ENCODE data around the gene DSTN.

The DSTN gene

DNA sequence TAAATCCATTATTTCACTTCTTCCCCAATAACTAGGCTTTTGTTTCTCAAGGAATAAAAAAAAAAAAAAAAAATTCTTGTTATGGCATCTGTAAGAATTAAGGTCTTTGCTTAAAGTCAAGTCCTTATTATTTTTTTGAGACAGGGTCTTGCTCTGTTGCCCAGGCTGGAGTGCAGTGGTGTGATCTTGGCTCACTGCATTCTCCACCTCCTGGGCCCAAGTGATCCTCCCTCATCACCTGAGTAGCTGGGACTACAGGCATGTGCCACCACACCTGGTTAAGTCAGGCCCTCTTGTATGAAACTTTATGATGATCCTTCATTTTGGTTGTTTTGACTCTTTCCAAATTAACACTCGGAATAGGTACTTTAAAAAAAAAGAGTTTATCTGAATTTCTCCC is 17.3 kb downstream of the DSTN start:
- H3K4me3 ChIP-seq (replicated peaks in 1 of 2; ENCODE audit: low read depth in 2 of 2, low read length in 2 of 2): no peak overlapping the region
- DNase-seq (ENCODE audit: low read depth in 2 of 2): no peak
- TF ChIP-seq, protein P1, sequence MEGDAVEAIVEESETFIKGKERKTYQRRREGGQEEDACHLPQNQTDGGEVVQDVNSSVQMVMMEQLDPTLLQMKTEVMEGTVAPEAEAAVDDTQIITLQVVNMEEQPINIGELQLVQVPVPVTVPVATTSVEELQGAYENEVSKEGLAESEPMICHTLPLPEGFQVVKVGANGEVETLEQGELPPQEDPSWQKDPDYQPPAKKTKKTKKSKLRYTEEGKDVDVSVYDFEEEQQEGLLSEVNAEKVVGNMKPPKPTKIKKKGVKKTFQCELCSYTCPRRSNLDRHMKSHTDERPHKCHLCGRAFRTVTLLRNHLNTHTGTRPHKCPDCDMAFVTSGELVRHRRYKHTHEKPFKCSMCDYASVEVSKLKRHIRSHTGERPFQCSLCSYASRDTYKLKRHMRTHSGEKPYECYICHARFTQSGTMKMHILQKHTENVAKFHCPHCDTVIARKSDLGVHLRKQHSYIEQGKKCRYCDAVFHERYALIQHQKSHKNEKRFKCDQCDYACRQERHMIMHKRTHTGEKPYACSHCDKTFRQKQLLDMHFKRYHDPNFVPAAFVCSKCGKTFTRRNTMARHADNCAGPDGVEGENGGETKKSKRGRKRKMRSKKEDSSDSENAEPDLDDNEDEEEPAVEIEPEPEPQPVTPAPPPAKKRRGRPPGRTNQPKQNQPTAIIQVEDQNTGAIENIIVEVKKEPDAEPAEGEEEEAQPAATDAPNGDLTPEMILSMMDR (IDR thresholded peaks at IDR 0.05; ENCODE audit: low read depth, low read length): no peak

DNA sequence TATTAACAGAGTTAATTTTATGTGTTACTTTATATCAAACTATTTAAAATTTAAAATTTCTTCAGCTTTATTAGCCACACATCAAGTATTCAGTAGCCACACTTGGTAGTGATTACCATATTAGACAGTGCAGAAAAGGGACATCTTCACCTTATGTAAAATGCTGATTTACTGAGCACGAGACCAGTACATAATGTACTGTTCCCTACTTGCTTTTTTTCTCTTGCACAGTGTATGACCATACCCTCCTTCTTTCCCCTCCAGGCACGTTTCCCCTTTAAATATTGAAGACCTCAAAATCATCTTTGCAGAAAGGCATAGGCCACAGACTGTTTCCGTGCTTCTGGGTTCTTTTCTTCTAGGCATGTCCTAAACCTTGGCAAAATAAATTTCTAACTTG is 17.9 kb downstream of the DSTN start:
- DNase-seq (ENCODE audit: low read depth in 2 of 2): no peak
- no peak overlapping the region for H3K4me3 ChIP-seq (replicated peaks in 1 of 2; ENCODE audit: low read depth in 2 of 2, low read length in 2 of 2)
- TF ChIP-seq, protein P1 (IDR thresholded peaks at IDR 0.05; ENCODE audit: low read depth, low read length): no peak

DNA sequence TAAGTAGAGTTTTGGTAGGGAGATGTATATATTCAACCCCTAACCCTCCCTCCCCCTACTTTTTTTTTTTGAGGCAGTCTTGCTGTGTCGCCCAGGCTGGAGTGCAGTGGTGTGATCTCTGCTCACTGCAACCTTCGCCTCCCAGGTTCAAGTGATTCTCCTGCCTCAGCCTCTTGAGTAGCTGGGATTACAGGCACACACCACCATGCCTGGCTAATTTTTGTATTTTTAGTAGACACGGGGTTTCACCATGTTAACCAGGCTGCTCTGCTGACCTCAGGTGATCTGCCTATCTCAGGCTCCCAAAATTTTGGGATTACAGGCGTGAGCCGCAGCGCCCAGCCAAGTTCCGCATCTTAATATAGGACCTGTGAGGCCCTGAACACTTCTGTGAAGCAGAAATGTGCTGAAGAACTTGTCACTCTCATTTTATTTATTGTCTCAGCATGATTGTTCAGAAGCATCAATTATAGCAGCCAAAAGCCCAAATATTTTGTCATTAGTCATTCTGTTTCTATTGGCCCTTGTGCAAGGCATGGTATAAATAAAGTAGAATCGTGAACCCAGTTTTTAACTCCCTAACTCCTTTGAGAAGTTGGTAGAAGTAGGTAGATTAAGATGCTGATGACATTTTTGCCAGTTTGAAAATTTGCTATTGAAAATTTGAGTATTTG is 19.4 kb downstream of the DSTN start:
- TF ChIP-seq, protein P1 (IDR thresholded peaks at IDR 0.05; ENCODE audit: low read depth, low read length): no peak
- DNase-seq (ENCODE audit: low read depth in 2 of 2): peak in 1 of 2 donors; percentile 46
- no peak overlapping the region for H3K4me3 ChIP-seq (replicated peaks in 1 of 2; ENCODE audit: low read depth in 2 of 2, low read length in 2 of 2)

DNA sequence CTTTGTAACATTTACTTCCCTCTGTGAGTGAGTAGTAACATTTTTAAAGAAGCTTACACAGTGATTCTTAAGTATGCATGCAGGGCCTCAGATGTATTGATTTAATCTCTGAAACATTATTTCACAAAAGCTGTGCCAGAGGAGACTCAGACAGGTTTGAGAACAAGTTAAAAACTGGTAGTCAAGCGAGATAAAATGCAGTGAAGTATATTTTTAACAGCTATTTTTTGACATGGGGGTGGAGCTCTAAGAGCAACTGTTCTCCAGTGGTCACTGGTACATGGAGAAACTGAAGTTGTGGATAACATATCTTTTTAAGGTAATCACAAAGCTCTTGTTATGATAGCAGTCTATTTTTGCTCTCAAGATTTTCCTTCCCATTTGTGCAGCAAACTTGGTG is 20.4 kb downstream of the DSTN start:
- TF ChIP-seq, protein P1 (IDR thresholded peaks at IDR 0.05; ENCODE audit: low read depth, low read length): no peak
- DNase-seq (ENCODE audit: low read depth in 2 of 2): no peak

DNA sequence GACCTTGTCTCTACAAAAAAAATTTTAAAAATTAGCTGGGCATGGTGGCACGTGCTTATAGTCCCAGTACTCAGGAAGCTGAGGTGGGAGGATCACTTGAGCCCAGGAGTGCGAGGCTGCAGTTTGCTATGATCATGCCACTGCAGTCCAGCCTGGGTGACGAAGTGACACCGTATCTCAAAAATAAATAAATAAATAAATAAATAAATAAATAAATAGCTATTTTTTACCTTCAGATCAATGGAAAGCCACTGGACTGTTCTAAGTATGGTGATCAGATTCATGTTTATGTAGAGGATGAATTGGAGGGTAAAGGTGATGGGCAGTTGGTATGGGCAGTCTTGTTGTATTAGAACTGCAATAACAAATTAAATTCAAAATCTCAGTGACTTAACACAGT is 24.0 kb downstream of the DSTN start:
- no peak overlapping the region for H3K4me3 ChIP-seq (replicated peaks in 1 of 2; ENCODE audit: low read depth in 2 of 2, low read length in 2 of 2)
- TF ChIP-seq, protein P1 (IDR thresholded peaks at IDR 0.05; ENCODE audit: low read depth, low read length): no peak
- no peak for DNase-seq (ENCODE audit: low read depth in 2 of 2)

More for the DNA sequence above, 20.4 kb downstream of the DSTN start:
- H3K4me3 ChIP-seq (replicated peaks in 1 of 2; ENCODE audit: low read depth in 2 of 2, low read length in 2 of 2): no peak overlapping the region

DNA sequence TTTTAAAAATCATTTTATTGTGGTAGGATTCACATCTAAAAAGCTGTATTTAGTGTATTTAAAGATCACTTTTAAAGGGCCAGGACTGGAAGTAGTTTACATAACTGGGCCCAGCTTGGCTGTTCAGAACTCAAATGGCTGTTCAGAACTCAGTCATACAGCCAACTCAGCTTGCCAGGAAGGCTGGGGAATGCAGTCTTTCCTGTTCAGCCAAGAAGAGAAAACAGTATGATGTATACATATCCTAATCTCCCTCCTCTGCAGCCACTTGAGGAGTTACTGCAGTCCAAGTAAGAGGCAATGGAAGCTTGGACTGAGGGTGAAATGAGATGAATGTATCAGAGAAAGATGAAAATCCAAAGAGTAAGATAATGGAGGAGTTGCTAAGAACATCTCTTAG is 24.6 kb downstream of the DSTN start:
- DNase-seq (ENCODE audit: low read depth in 2 of 2): peak; percentile 67 to 88
- TF ChIP-seq, protein P1 (IDR thresholded peaks at IDR 0.05; ENCODE audit: low read depth, low read length): no peak

DNA sequence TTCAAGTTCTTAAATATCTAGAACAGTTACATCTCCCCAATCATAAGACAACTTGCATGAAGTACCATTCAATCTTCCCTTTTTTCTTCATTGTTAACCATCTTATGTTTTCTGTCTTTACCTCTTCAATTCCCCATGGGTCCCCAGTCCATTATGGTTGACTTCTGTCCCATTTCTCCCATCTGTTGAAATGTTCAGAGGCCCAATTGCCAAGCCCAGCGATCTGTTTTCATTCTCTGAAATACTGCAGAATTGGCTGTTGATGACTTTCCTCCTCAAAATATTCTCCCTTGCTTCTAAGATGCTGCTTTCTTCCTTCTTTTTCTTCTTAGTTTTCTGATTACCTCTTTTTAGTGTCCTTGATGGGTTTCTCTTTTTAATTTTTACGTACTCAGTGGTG is 26.0 kb downstream of the DSTN start:
- no peak overlapping the region for H3K4me3 ChIP-seq (replicated peaks in 1 of 2; ENCODE audit: low read depth in 2 of 2, low read length in 2 of 2)
- no peak for DNase-seq (ENCODE audit: low read depth in 2 of 2)
- TF ChIP-seq, protein P1 (IDR thresholded peaks at IDR 0.05; ENCODE audit: low read depth, low read length): no peak

More for the DNA sequence above, 24.6 kb downstream of the DSTN start:
- no peak overlapping the region for H3K4me3 ChIP-seq (replicated peaks in 1 of 2; ENCODE audit: low read depth in 2 of 2, low read length in 2 of 2)
